ENCODE data around the gene FBXO44.

The FBXO44 gene

GRCh38 chr1:11638121-11638520 is 16.6 kb upstream of the FBXO44 start:
- Histone ChIP-seq H3K27ac (ENCODE audit: extremely low read depth, low read depth, low read length) (no peak overlapping the region), H3K9me3 (ENCODE audit: control insufficient read depth, insufficient read depth, low read depth, low read length) (no peaks in the 10 kb centered on the region), H3K4me3 (ENCODE audit: low read depth, low read length) (no peak overlapping the region), H3K4me1 (ENCODE audit: control insufficient read depth, insufficient read depth, low read length) (no peaks in the 10 kb centered on the region), H3K36me3 (ENCODE audit: control insufficient read depth in 2 of 2, insufficient read depth in 1 of 2, low read length in 2 of 2) (no peaks in the 10 kb centered on the region)
- CTCF ChIA-PET, result interaction anchor here (0.7 to 1.2 kb wide), 4 partner anchors 50 to 701 kb away, joined by 3 read pairs; no protein-coding TSS in a partner anchor
- TF ChIP-seq ZFP3 (tag by site-specific recombination; IDR thresholded peaks at IDR 0.05; ENCODE audit: low read depth) (no peak), FEZF1 (tag by site-specific recombination; IDR thresholded peaks at IDR 0.05) (no peak), ZBTB21 (tag by site-specific recombination; IDR thresholded peaks at IDR 0.05) (no peak), ZNF114 (tag by site-specific recombination; IDR thresholded peaks at IDR 0.05) (no peak), ZNF600 (tag by site-specific recombination; IDR thresholded peaks at IDR 0.05) (no peak), REPIN1 (tag by site-specific recombination; IDR thresholded peaks at IDR 0.05; ENCODE audit: low read depth) (no peak), ZNF843 (tag by site-specific recombination; IDR thresholded peaks at IDR 0.05) (no peak), ZNF658 (tag by site-specific recombination; IDR thresholded peaks at IDR 0.05) (no peak), MEIS1 (CRISPR knock-in tag; IDR thresholded peaks at IDR 0.05; ENCODE audit: borderline replicate concordance) (no peak), ZNF155 (tag by site-specific recombination; IDR thresholded peaks at IDR 0.05) (no peak), ZNF121 (tag by site-specific recombination; IDR thresholded peaks at IDR 0.05) (no peak)
- POLR2A ChIA-PET, result interaction anchor here (0.6 kb wide), 1 partner anchor 149 kb away, joined by 3 read pairs; no protein-coding TSS in a partner anchor

DNA sequence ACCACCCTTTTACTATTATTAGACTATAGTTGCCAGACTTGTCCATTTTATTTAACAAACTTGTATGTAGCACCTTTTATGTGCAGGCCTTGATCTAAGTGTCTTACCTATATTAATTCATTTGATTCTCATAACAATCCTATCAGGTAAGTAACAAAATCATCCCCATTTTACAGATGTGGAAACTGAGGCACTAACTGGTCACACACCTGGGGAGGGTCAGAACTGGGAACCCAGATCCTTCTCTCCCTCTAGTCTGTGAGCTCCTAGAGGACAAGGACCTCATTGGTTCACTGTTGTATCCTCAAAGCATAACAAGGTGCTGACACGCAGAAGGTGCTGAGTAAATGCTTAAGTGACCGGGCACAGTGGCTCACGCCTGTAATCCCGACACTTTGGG is 15.3 kb upstream of the FBXO44 start:
- Histone ChIP-seq H3K9me3 (ENCODE audit: control insufficient read depth, insufficient read depth, low read depth, low read length) (no peaks in the 10 kb centered on the region), H3K4me3 (ENCODE audit: low read depth, low read length) (no peak overlapping the region), H3K36me3 (ENCODE audit: control insufficient read depth in 2 of 2, insufficient read depth in 1 of 2, low read length in 2 of 2) (no peaks in the 10 kb centered on the region), H3K4me1 (ENCODE audit: control insufficient read depth, insufficient read depth, low read length) (no peaks in the 10 kb centered on the region), H3K27ac (ENCODE audit: extremely low read depth, low read depth, low read length) (no peak overlapping the region)
- POLR2A ChIA-PET, result no interaction called here
- TF ChIP-seq ZNF324 (tag by site-specific recombination; IDR thresholded peaks at IDR 0.05) (no peak), KLF7 (tag by site-specific recombination; IDR thresholded peaks at IDR 0.05; ENCODE audit: borderline replicate concordance) (no peak), ZNF623 (tag by site-specific recombination; IDR thresholded peaks at IDR 0.05) (no peak), ZNF274 (IDR thresholded peaks at IDR 0.05; ENCODE audit: low read length) (no peak), ZNF274 (tag by site-specific recombination; IDR thresholded peaks at IDR 0.05; ENCODE audit: borderline replicate concordance) (no peak), PRDM1 (tag by site-specific recombination; IDR thresholded peaks at IDR 0.05) (no peak), ZNF302 (tag by site-specific recombination; IDR thresholded peaks at IDR 0.05; ENCODE audit: low read depth) (no peak), ZBTB48 (tag by site-specific recombination; IDR thresholded peaks at IDR 0.05) (no peak), ZNF366 (tag by site-specific recombination; conservative IDR thresholded peaks at IDR 0.05) (no peak), ZNF624 (tag by site-specific recombination; IDR thresholded peaks at IDR 0.05) (no peak), ZNF239 (tag by site-specific recombination; IDR thresholded peaks at IDR 0.05) (no peak), ZNF692 (tag by site-specific recombination; IDR thresholded peaks at IDR 0.05) (no peak), ZNF747 (tag by site-specific recombination; IDR thresholded peaks at IDR 0.05) (no peak), ZNF521 (tag by site-specific recombination; IDR thresholded peaks at IDR 0.05) (no peak), ZNF629 (tag by site-specific recombination; IDR thresholded peaks at IDR 0.05) (no peak), ZNF202 (tag by site-specific recombination; IDR thresholded peaks at IDR 0.05; ENCODE audit: borderline replicate concordance) (no peak)
- TF ChIP-seq, protein P1, sequence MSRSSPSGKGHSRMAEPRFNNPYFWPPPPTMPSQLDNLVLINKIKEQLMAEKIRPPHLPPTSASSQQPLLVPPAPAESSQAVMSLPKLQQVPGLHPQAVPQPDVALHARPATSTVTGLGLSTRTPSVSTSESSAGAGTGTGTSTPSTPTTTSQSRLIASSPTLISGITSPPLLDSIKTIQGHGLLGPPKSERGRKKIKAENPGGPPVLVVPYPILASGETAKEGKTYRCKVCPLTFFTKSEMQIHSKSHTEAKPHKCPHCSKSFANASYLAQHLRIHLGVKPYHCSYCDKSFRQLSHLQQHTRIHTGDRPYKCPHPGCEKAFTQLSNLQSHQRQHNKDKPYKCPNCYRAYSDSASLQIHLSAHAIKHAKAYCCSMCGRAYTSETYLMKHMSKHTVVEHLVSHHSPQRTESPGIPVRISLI (tag by site-specific recombination; IDR thresholded peaks at IDR 0.05), result no peak
- TF ChIP-seq, protein P2, sequence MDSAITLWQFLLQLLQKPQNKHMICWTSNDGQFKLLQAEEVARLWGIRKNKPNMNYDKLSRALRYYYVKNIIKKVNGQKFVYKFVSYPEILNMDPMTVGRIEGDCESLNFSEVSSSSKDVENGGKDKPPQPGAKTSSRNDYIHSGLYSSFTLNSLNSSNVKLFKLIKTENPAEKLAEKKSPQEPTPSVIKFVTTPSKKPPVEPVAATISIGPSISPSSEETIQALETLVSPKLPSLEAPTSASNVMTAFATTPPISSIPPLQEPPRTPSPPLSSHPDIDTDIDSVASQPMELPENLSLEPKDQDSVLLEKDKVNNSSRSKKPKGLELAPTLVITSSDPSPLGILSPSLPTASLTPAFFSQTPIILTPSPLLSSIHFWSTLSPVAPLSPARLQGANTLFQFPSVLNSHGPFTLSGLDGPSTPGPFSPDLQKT (IDR thresholded peaks at IDR 0.05; ENCODE audit: borderline replicate concordance, low read depth, low read length), result no peak
- CTCF ChIA-PET, result interaction anchor here (0.6 to 1.0 kb wide), 3 partner anchors 22 to 319 kb away, joined by 3 to 4 read pairs (median 3); no protein-coding TSS in a partner anchor
